Spleen (tissue), 11 donors: ENCODE measurements around the gene MC1R. TPM values are rescaled to one million over a fixed set of nuclear protein-coding genes. Genes with fewer than 3 reads are reported as not detected.

ENCODE experiments used
- DNase-seq: peaks from one replicate; pipeline ENCODE4 v3.0.0-alpha.2; 2020
- H3K27ac ChIP-seq, 8 donors: fragments of 200-600 bp; sonication (generic) in 7 of 8; 1 replicate in 4 of 8; 2 replicates in 4 of 8; pipeline versions ENCODE4 v1.5.0 to v1.8.0; 2016 to 2021; ENCODE audit warnings: inconsistent platforms in 4 of 8, mild to moderate bottlenecking in 4 of 8, moderate library complexity in 1 of 8
- H3K27me3 ChIP-seq, 7 donors: fragments of 200-600 bp; sonication (generic) in 6 of 7; replicated peaks in 1 of 7; 1 replicate in 4 of 7; 2 replicates in 3 of 7; pipeline versions ENCODE4 v1.5.0 to v1.8.0; 2016 to 2021; ENCODE audit warnings: inconsistent platforms in 3 of 7, mild to moderate bottlenecking in 1 of 7
- H3K36me3 ChIP-seq, 6 donors: fragments of 200-600 bp; sonication (generic) in 5 of 6; 1 replicate in 4 of 6; 2 replicates in 2 of 6; pipeline versions ENCODE4 v1.5.0 to v1.8.0; 2016 to 2021; ENCODE audit warnings: inconsistent platforms in 2 of 6
- H3K4me1 ChIP-seq, 6 donors: fragments of 200-600 bp; sonication (generic) in 5 of 6; 1 replicate in 3 of 6; 2 replicates in 3 of 6; pipeline versions ENCODE4 v1.5.0 to v1.8.0; 2016 to 2021; ENCODE audit warnings: inconsistent platforms in 3 of 6
- H3K4me3 ChIP-seq, 8 donors: fragments of 200-600 bp; sonication (generic) in 7 of 8; 1 replicate in 4 of 8; 2 replicates in 4 of 8; pipeline versions ENCODE4 v1.5.0 to v1.8.0; 2016 to 2021; ENCODE audit warnings: inconsistent platforms in 4 of 8, mild to moderate bottlenecking in 4 of 8, moderate library complexity in 2 of 8
- H3K9me3 ChIP-seq, 8 donors: fragments of 200-600 bp; sonication (generic) in 7 of 8; 1 replicate in 4 of 8; 2 replicates in 4 of 8; pipeline versions ENCODE4 v1.5.0 to v1.8.0; 2016 to 2021; ENCODE audit warnings: inconsistent platforms in 4 of 8
- CTCF ChIP-seq, 11 experiments: fragments of 200-600 bp in 7 of 11; fragments of 450-650 bp in 4 of 11; sonication (generic) in 4 of 11; IDR thresholded peaks in 8 of 11; conservative IDR thresholded peaks in 3 of 11; 1 replicate in 7 of 11; 2 replicates in 4 of 11; pipeline versions ENCODE4 v1.4.0 to v1.8.0; 2016 to 2021; ENCODE audit warnings: antibody characterized with exemption in 11 of 11, inconsistent platforms in 4 of 11, mild to moderate bottlenecking in 1 of 11
- POLR2A ChIP-seq, 3 donors: fragments of 450-650 bp; IDR thresholded peaks; one replicate each; pipeline ENCODE4 v1.5.1; 2017; ENCODE audit warnings: antibody characterized with exemption in 3 of 3, mild to moderate bottlenecking in 1 of 3
- POLR2AphosphoS5 ChIP-seq, 3 donors: sonication (generic); formaldehyde crosslinking; IDR thresholded peaks; one replicate each; pipeline ENCODE4 v1.5.1; 2017; ENCODE audit warnings: antibody characterized with exemption in 3 of 3
- WGBS, 5 donors: extraction: QIAGEN DNeasy Blood & Tissue Kit in 3 of 5; methylation state at CpG; one replicate each; pipeline versions ENCODE4 v1.1.5 to v1.1.7; 2013 to 2018; 5-methylcytosine and 5-hydroxymethylcytosine counted together
- intact Hi-C: fragments of 100-400 bp; cut with DNase I; formaldehyde crosslinking; loops from one replicate; pipeline ENCODE4 v1.15.0; 2023; ENCODE audit warnings: low total_unique reads
- polyA plus RNA-seq, 3 donors: library from polyadenylated mRNA; stranded (reverse); fragments of 200-250 nt; gene quantifications; one replicate each; pipeline ENCODE4 v1.2.1, GENCODE V29; 2013
- total RNA-seq, 7 donors: library from RNA; depleted of rRNA in 3 of 7; stranded (reverse); fragments of >200 nt in 3 of 7; fragmentation: NEBNext Ultra II Directional in 4 of 7; extraction: Animal tissue kit (Norgen Biotek cat#: 25700) in 4 of 7; gene quantifications; one replicate each; pipeline versions ENCODE4 v1.1.0 to v1.2.1, GENCODE V29; 2016 to 2021
- donor health status: healthy with polysubstance abuse.
- donor health status: DM: no; HTN: no; CAD: no; lungs with moderate emphysema.
- donor health status: DM: no; HTN: no; CAD: no.
- donor health status: Bipolar disorder and iron deficiency.
- donor health status: healthy.
- donor health status: DM: no; HTN: no; CAD: no.
- donor health status: DM: yes; HTN: yes; CAD: no.

Gene MC1R
- total and polyA plus RNA-seq, 10 donors = 2.4 to 12.5 (median 4.5) TPM

- WGBS, 5 donors = 68 to 86% (median 75%) methylated on average over 20 to 23 of the region's 23 CpGs
These were observed 38.6 kb downstream of the MC1R start for GRCh38 chr16:89957216-89957785.

GRCh38 chr16:89958068-89958467, 39.4 kb downstream of the MC1R start:
- Histone ChIP-seq H3K9me3 (no peaks in the 10 kb centered on the region), H3K4me3 (peak overlapping the region in 3 of 8 donors; percentile 30 to 50 (median 34)), H3K27ac (peak overlapping the region in 4 of 8 donors; percentile 81 to 91 (median 86)), H3K4me1 (peaks cover 19 to 62% (median 48%) of the 10 kb centered on the region in 6 donors), H3K36me3 (peaks cover 0 to 81% (median 14%) of the 10 kb centered on the region in 6 donors), H3K27me3 (no peaks in the 10 kb centered on the region)
- intact Hi-C loops = no loop called here
- 91 to 96% (median 94%) methylated on average over 5 to 7 of the region's 7 CpGs for WGBS, 5 donors
- TF ChIP-seq POLR2AphosphoS5 (IDR thresholded peaks at IDR 0.05) = no peak
- TF ChIP-seq CTCF (IDR thresholded peaks at IDR 0.05 in 8 of 11, conservative IDR thresholded peaks at IDR 0.05 in 3 of 11) = no peak
- no peak for TF ChIP-seq POLR2A (IDR thresholded peaks at IDR 0.05)
- DNase-seq = peak; percentile 75

More at GRCh38 chr16:89957216-89957785, 38.6 kb downstream of the MC1R start:
- no peaks in the 10 kb centered on the region for H3K9me3 ChIP-seq
- H3K36me3 ChIP-seq = peaks cover 0 to 74% (median 13%) of the 10 kb centered on the region in 6 donors
- H3K27me3 ChIP-seq = no peaks in the 10 kb centered on the region
- peak; percentile 80 for DNase-seq
- H3K27ac ChIP-seq = peak overlapping the region; percentile 59 to 91 (median 80)
- intact Hi-C loops = no loop called here
- H3K4me1 ChIP-seq = peaks cover 19 to 69% (median 51%) of the 10 kb centered on the region in 6 donors
- TF ChIP-seq POLR2A (IDR thresholded peaks at IDR 0.05) (no peak), POLR2AphosphoS5 (IDR thresholded peaks at IDR 0.05) (no peak)
- H3K4me3 ChIP-seq = peak overlapping the region in 5 of 8 donors; percentile 6 to 50 (median 30)

DNA sequence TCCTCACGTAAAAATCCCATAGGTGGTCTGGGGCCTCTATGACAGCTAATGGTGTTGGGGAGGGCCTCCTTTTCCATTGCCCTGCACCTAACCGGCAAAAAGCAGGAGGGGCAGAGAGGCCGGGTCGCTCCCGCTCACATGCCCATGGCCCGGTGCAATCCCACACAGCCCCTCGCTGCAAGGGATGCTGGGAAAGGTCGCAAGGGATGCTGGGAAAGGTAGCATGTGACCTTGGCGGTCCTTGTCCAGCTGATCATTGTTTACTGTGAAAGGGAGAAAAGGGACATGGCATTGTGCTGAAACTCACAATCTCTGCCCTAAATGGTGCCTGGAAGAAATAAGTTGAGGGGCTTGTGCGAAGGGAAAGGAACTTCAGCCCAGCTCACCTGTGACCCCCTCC, 39.9 kb downstream of the MC1R start:
- WGBS, 5 donors = 92 to 99% (median 98%) methylated on average over 10 of the region's 10 CpGs
- peaks cover 0 to 87% (median 15%) of the 10 kb centered on the region in 6 donors for H3K36me3 ChIP-seq
- H3K4me3 ChIP-seq = no peak overlapping the region
- TF ChIP-seq POLR2A (IDR thresholded peaks at IDR 0.05) = no peak
- TF ChIP-seq POLR2AphosphoS5 (IDR thresholded peaks at IDR 0.05) = no peak
- no peak for TF ChIP-seq CTCF (IDR thresholded peaks at IDR 0.05 in 8 of 11, conservative IDR thresholded peaks at IDR 0.05 in 3 of 11)
- intact Hi-C loops = no loop called here
- DNase-seq = no peak
- H3K9me3 ChIP-seq = no peaks in the 10 kb centered on the region
- no peaks in the 10 kb centered on the region for H3K27me3 ChIP-seq
- peaks cover 19 to 57% (median 42%) of the 10 kb centered on the region in 6 donors for H3K4me1 ChIP-seq
- no peak overlapping the region for H3K27ac ChIP-seq

DNA sequence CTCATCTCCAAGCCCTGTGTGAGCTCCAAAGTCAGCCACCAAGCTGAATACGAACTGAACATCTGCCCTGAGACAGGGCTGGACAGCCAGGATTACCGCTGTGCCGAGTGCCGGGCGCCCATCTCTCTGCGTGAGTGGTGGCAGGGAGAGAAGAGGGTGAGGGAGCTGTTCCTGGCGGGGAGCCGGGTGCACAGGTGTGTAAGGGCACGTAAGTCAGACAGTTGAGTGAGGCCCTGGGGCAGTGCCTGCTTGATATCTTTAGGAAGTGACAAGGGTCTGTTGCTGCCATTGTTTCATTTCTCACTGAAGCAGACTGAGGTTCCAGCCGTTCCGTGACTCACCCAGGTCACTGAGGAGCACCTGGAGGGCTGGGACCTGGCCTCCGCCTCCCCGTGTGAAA, 42.3 kb downstream of the MC1R start:
- H3K27ac ChIP-seq = no peak overlapping the region
- no peak overlapping the region for H3K4me3 ChIP-seq
- peaks cover 0 to 93% (median 28%) of the 10 kb centered on the region in 6 donors for H3K36me3 ChIP-seq
- WGBS, 5 donors = 96 to 97% (median 96%) methylated on average over 13 of the region's 13 CpGs
- H3K27me3 ChIP-seq = no peaks in the 10 kb centered on the region
- intact Hi-C loops = no loop called here
- no peak for TF ChIP-seq CTCF (IDR thresholded peaks at IDR 0.05 in 8 of 11, conservative IDR thresholded peaks at IDR 0.05 in 3 of 11)
- no peak for TF ChIP-seq POLR2A (IDR thresholded peaks at IDR 0.05)
- TF ChIP-seq POLR2AphosphoS5 (IDR thresholded peaks at IDR 0.05) = no peak
- no peaks in the 10 kb centered on the region for H3K9me3 ChIP-seq
- H3K4me1 ChIP-seq = peaks cover 13 to 33% (median 20%) of the 10 kb centered on the region in 6 donors
- DNase-seq = no peak
